H1 (cell line): Measurements from ENCODE around the gene COQ7. TPM values are rescaled to one million over a fixed set of nuclear protein-coding genes. Genes with fewer than 3 reads are reported as not detected.

Experiments used
- CTCF ChIA-PET: fragments of 300-600 bp; sonication (Branson Sonifier 250); formaldehyde crosslinking; loops from one replicate; lab custom pipeline; 2021; ENCODE audit not compliant: partially characterized antibody; lab: Charles Lee
- POLR2A ChIA-PET: fragments of 300-600 bp; sonication (Branson Sonifier 250); formaldehyde crosslinking; loops from one replicate; lab custom pipeline; 2021; ENCODE audit warnings: inconsistent platforms; ENCODE audit not compliant: partially characterized antibody; lab: Charles Lee
- DNase-seq, 2 experiments: peaks; one replicate each; pipeline versions ENCODE4 v3.0.0 to v3.0.0-alpha.2; 2010 to 2022; ENCODE audit warnings: low spot score in 2 of 2, low read depth in 1 of 2, mixed read lengths in 1 of 2
- FAIRE-seq: peaks from 2 replicates; lab custom pipeline; 2011; peaks lifted over from hg19 to GRCh38; lab: Jason Lieb, UNC
- H2AFZ ChIP-seq: 2 replicates; pipeline ENCODE4 v1.8.1; 2012; ENCODE audit warnings: low read length, inconsistent platforms
- H2AK5ac ChIP-seq: 2 replicates; pipeline ENCODE4 v1.6.1; 2013; ENCODE audit warnings: low read depth, low read length
- H2BK120ac ChIP-seq: replicated peaks from 2 replicates; pipeline ENCODE3; 2013; ENCODE audit warnings: low read depth, low read length, inconsistent platforms
- H2BK12ac ChIP-seq: 2 replicates; pipeline ENCODE4 v1.6.1; 2013; ENCODE audit warnings: low read depth, low read length
- H2BK15ac ChIP-seq: 2 replicates; pipeline ENCODE4 v1.6.1; 2013; ENCODE audit warnings: low read length
- H2BK20ac ChIP-seq: 2 replicates; pipeline ENCODE4 v1.6.1; 2013; ENCODE audit warnings: low read length
- H2BK5ac ChIP-seq: 2 replicates; pipeline ENCODE4 v1.6.1; 2013; ENCODE audit warnings: low read depth, low read length
- H3K14ac ChIP-seq: 2 replicates; pipeline ENCODE4 v1.6.1; 2013; ENCODE audit warnings: inconsistent platforms; ENCODE audit not compliant: insufficient read length
- H3K18ac ChIP-seq: 2 replicates; pipeline ENCODE4 v1.6.1; 2013; ENCODE audit warnings: low read length; ENCODE audit errors: extremely low read depth
- H3K23ac ChIP-seq: 2 replicates; pipeline ENCODE4 v1.6.1; 2013; ENCODE audit warnings: inconsistent platforms; ENCODE audit not compliant: insufficient read length
- H3K23me2 ChIP-seq: 2 replicates; pipeline ENCODE4 v1.6.1; 2013; ENCODE audit warnings: low read depth, low read length
- H3K27ac ChIP-seq: 2 replicates; pipeline ENCODE4 v1.6.1; 2011; ENCODE audit warnings: low read depth, low read length, inconsistent platforms
- H3K27me3 ChIP-seq, 4 experiments: replicated peaks in 1 of 4; 1 replicate in 1 of 4; 2 replicates in 3 of 4; pipeline versions ENCODE4 v1.6.1 to v1.8.1; 2011 to 2013; ENCODE audit warnings: low read length in 3 of 4, mild to moderate bottlenecking in 3 of 4, inconsistent platforms in 2 of 4, mixed read lengths in 2 of 4, moderate library complexity in 1 of 4; ENCODE audit not compliant: control insufficient read depth in 3 of 4, insufficient read depth in 3 of 4; ENCODE audit errors: extremely low read depth in 1 of 4
- H3K36me3 ChIP-seq, 4 experiments: 2 replicates each; pipeline versions ENCODE4 v1.6.1 to v1.8.1; 2011 to 2013; ENCODE audit warnings: mild to moderate bottlenecking in 4 of 4, low read length in 3 of 4, moderate library complexity in 2 of 4, control low read depth in 1 of 4, inconsistent platforms in 1 of 4; ENCODE audit not compliant: insufficient read depth in 4 of 4, control insufficient read depth in 2 of 4
- H3K4ac ChIP-seq: replicated peaks from 2 replicates; pipeline ENCODE3; 2013; ENCODE audit warnings: low read length, low read depth, mixed read lengths, inconsistent platforms; ENCODE audit not compliant: insufficient read length
- H3K4me1 ChIP-seq, 4 experiments: replicated peaks in 1 of 4; 1 replicate in 1 of 4; 2 replicates in 3 of 4; pipeline versions ENCODE4 v1.6.1 to v1.8.1; 2011 to 2013; ENCODE audit warnings: low read length in 3 of 4, inconsistent platforms in 2 of 4, mixed read lengths in 1 of 4; ENCODE audit not compliant: insufficient read depth in 4 of 4, control insufficient read depth in 3 of 4
- H3K4me2 ChIP-seq, 2 experiments: 2 replicates each; pipeline versions ENCODE4 v1.6.1 to v1.8.1; 2011 to 2013; ENCODE audit warnings: low read depth in 2 of 2, low read length in 2 of 2, control low read depth in 1 of 2, inconsistent platforms in 1 of 2, mild to moderate bottlenecking in 1 of 2; ENCODE audit not compliant: insufficient read depth in 1 of 2
- H3K4me3 ChIP-seq, 4 experiments: fragments of 200-600, 300-600 bp in 1 of 4; sonication (generic), shearing (Covaris generic), sonication (Bioruptor Twin) in 1 of 4; 2 replicates each; pipeline versions ENCODE4 v1.5.1 to v1.8.1; 2011 to 2016; ENCODE audit warnings: low read length in 4 of 4, low read depth in 3 of 4, control low read depth in 2 of 4, inconsistent platforms in 2 of 4, mild to moderate bottlenecking in 2 of 4, mixed read lengths in 1 of 4, moderate library complexity in 1 of 4; ENCODE audit not compliant: insufficient read depth in 2 of 4; ENCODE audit errors: extremely low read depth in 1 of 4
- H3K56ac ChIP-seq: replicated peaks from 2 replicates; pipeline ENCODE3; 2013; ENCODE audit warnings: low read depth, mild to moderate bottlenecking, mixed read lengths, low read length, inconsistent platforms; ENCODE audit not compliant: insufficient read length
- H3K79me1 ChIP-seq: 2 replicates; pipeline ENCODE4 v1.6.1; 2013; ENCODE audit warnings: low read depth, low read length, control low read depth
- H3K79me2 ChIP-seq, 2 experiments: 2 replicates each; pipeline versions ENCODE4 v1.6.1 to v1.8.1; 2012 to 2013; ENCODE audit warnings: low read length in 2 of 2, mild to moderate bottlenecking in 2 of 2, inconsistent platforms in 1 of 2; ENCODE audit not compliant: insufficient read depth in 2 of 2, control insufficient read depth in 1 of 2
- H3K9ac ChIP-seq, 4 experiments: replicated peaks in 1 of 4; 1 replicate in 1 of 4; 2 replicates in 3 of 4; pipeline versions ENCODE4 v1.6.1 to v1.8.1; 2011 to 2013; ENCODE audit warnings: low read depth in 3 of 4, low read length in 3 of 4, control low read depth in 2 of 4, mild to moderate bottlenecking in 2 of 4, moderate library complexity in 2 of 4, inconsistent platforms in 1 of 4; ENCODE audit errors: extremely low read depth in 1 of 4
- H3K9me3 ChIP-seq, 2 experiments: 2 replicates each; pipeline versions ENCODE4 v1.6.1 to v1.8.1; 2012 to 2013; ENCODE audit warnings: mild to moderate bottlenecking in 2 of 2, moderate library complexity in 2 of 2, control low read depth in 1 of 2, inconsistent platforms in 1 of 2, low read depth in 1 of 2, low read length in 1 of 2, mixed read lengths in 1 of 2; ENCODE audit not compliant: insufficient read depth in 2 of 2
- H4K20me1 ChIP-seq, 2 experiments: replicated peaks in 1 of 2; 2 replicates each; pipeline versions ENCODE3 to v1.8.1; 2011 to 2013; ENCODE audit warnings: inconsistent platforms in 2 of 2, low read length in 2 of 2, mild to moderate bottlenecking in 1 of 2; ENCODE audit not compliant: insufficient read depth in 2 of 2, control insufficient read depth in 1 of 2
- H4K5ac ChIP-seq: 2 replicates; pipeline ENCODE4 v1.6.1; 2013; ENCODE audit warnings: low read length, low read depth, mixed read lengths, inconsistent platforms; ENCODE audit not compliant: insufficient read length
- H4K8ac ChIP-seq: 2 replicates; pipeline ENCODE4 v1.8.0; 2013; ENCODE audit warnings: mild to moderate bottlenecking, moderate library complexity, low read length, inconsistent platforms; ENCODE audit not compliant: insufficient read depth; ENCODE audit errors: extremely low read depth
- H4K91ac ChIP-seq: replicated peaks from 2 replicates; pipeline ENCODE3; 2013; ENCODE audit warnings: low read length, mixed read lengths, inconsistent platforms; ENCODE audit not compliant: insufficient read length
- CBX8 ChIP-seq: fragments of 300-800, 300-1000 bp; sonication (generic); IDR thresholded peaks from 2 replicates; pipeline ENCODE4 v1.7.1; 2016; ENCODE audit warnings: low read depth, low read length, borderline replicate concordance
- CHD2 ChIP-seq: IDR thresholded peaks from 2 replicates; pipeline ENCODE4 v1.6.1; 2012; ENCODE audit warnings: low read length, improper control_type of control experiment
- HDAC2 ChIP-seq, 2 experiments: fragments of 300-600 bp in 1 of 2; sonication (generic) in 1 of 2; IDR thresholded peaks; 2 replicates each; pipeline ENCODE4 v1.6.1; 2011 to 2012; ENCODE audit warnings: low read depth in 2 of 2, low read length in 2 of 2, mild to moderate bottlenecking in 2 of 2, moderate library complexity in 2 of 2, borderline replicate concordance in 1 of 2, inconsistent platforms in 1 of 2
- KDM4A ChIP-seq: IDR thresholded peaks from one replicate; pipeline ENCODE4 v1.7.1; 2012; ENCODE audit warnings: low read depth, mild to moderate bottlenecking, moderate library complexity, low read length, inconsistent platforms; ENCODE audit not compliant: severe bottlenecking
- RAD21 ChIP-seq, 2 experiments: IDR thresholded peaks in 1 of 2; conservative IDR thresholded peaks in 1 of 2; 2 replicates each; pipeline ENCODE4 v1.6.1; 2011; ENCODE audit warnings: low read depth in 2 of 2, low read length in 2 of 2, improper control_type of control experiment in 1 of 2, inconsistent platforms in 1 of 2, mild to moderate bottlenecking in 1 of 2, moderate library complexity in 1 of 2
- SP1 ChIP-seq: IDR thresholded peaks from 2 replicates; pipeline ENCODE4 v1.6.1; 2011; ENCODE audit warnings: low read depth, low read length
- TAF1 ChIP-seq: IDR thresholded peaks from 2 replicates; pipeline ENCODE4 v1.6.1; 2011; ENCODE audit warnings: mild to moderate bottlenecking, low read depth, low read length
- TCF12 ChIP-seq: IDR thresholded peaks from 2 replicates; pipeline ENCODE4 v1.6.1; 2011; ENCODE audit warnings: low read depth, mild to moderate bottlenecking, low read length
- WGBS, 2 experiments: shearing (Covaris generic) in 1 of 2; methylation state at CpG; one replicate each; pipeline versions ENCODE4 v1.1.6 to v1.1.7; 2013 to 2015; ENCODE audit warnings: low lambda C conversion rate in 2 of 2, mixed read lengths in 2 of 2, inconsistent platforms in 1 of 2, low coverage in 1 of 2, missing lambda C conversion rate in 1 of 2; ENCODE audit not compliant: insufficient replicate concordance in 2 of 2, insufficient coverage in 1 of 2, insufficient read length in 1 of 2; ENCODE audit errors: extremely low coverage in 1 of 2, missing lambda C conversion rate in 1 of 2; 5-methylcytosine and 5-hydroxymethylcytosine counted together
- polyA plus RNA-seq, 7 experiments: library from polyadenylated mRNA; depleted of rRNA in 3 of 7; stranded (reverse) in 5 of 7; unstranded in 2 of 7; fragments of >200 nt in 5 of 7; fragments of 200-250 nt in 2 of 7; gene quantifications; 1 replicate in 5 of 7; 2 replicates in 1 of 7; 4 replicates in 1 of 7; pipeline versions ENCODE4 v1.2.1 to v1.2.3, GENCODE V29; 2011 to 2013; ENCODE audit warnings: missing spikeins in 2 of 7, mixed read lengths in 2 of 7
- total RNA-seq: library from RNA; stranded (reverse); fragmentation: NEBNext Ultra II Directional; extraction: Animal tissue kit (Norgen Biotek cat#: 25700); gene quantifications from 2 replicates; pipeline ENCODE4 v1.2.1, GENCODE V29; 2021
- TF ChIP-seq, protein P1 (sequence below), 3 experiments: IDR thresholded peaks; 1 replicate in 2 of 3; 2 replicates in 1 of 3; pipeline versions ENCODE4 v1.5.1 to v1.6.1; 2011; ENCODE audit warnings: low read length in 3 of 3, mild to moderate bottlenecking in 3 of 3, inconsistent platforms in 2 of 3, low read depth in 1 of 3, moderate library complexity in 1 of 3; ENCODE audit not compliant: insufficient read depth in 1 of 3; ENCODE audit errors: control extremely low read depth in 1 of 3

The COQ7 gene
- total and polyA plus RNA-seq, 2 of the 8 experiments (the other 6 are each of a cell fraction or from before 2014, with no cell fraction given) = 7.1 to 15.2 TPM

DNA sequence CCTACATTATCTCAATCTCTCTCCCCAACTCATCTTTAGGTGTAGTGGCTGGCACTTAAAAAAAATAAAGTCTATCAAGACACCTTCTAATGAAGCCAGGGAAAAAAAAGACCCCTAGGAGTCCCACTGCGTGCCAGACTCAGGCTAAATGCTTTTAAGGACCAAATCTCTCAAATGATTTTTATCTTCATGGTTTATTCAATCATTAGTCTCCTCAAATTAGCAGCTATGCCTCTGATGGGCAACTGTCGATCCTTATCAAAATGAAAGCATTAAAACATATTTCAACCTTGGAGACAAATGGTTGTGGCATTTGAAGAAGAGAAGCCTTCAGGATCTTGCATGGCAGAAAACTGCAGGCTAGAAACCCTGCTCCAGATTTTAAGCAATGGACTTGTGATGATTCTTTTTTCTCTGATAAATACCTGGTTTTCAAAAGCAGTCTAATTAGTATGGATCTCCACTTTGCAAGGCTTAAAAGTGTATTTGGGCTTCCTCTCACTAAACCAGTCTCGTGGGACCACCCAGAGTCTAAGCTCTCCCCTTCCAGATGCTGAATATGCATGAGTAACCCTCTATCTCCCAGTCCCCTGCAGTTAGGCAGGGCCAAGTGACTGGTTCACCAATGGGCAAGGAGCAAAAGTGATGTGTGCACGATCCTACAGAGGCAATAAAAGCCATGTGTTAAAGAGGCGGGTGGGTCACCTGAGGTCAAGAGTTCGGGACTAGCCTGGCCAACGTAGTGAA, 61.2 kb downstream of the COQ7 start:
- H2AFZ ChIP-seq = no peak overlapping the region
- no peak overlapping the region for H3K4me3 ChIP-seq
- no peak overlapping the region for H2BK12ac ChIP-seq
- TF ChIP-seq RAD21 (IDR thresholded peaks at IDR 0.05 in 1 of 2, conservative IDR thresholded peaks at IDR 0.05 in 1 of 2; ENCODE audit: low read depth in 2 of 2, low read length in 2 of 2) (no peak), HDAC2 (IDR thresholded peaks at IDR 0.05; ENCODE audit: borderline replicate concordance in 1 of 2, low read depth in 2 of 2, low read length in 2 of 2) (no peak), KDM4A (no peak), TAF1 (no peak), CHD2 (no peak), CBX8 (no peak), SP1 (no peak), TCF12 (no peak)
- TF ChIP-seq, protein P1, sequence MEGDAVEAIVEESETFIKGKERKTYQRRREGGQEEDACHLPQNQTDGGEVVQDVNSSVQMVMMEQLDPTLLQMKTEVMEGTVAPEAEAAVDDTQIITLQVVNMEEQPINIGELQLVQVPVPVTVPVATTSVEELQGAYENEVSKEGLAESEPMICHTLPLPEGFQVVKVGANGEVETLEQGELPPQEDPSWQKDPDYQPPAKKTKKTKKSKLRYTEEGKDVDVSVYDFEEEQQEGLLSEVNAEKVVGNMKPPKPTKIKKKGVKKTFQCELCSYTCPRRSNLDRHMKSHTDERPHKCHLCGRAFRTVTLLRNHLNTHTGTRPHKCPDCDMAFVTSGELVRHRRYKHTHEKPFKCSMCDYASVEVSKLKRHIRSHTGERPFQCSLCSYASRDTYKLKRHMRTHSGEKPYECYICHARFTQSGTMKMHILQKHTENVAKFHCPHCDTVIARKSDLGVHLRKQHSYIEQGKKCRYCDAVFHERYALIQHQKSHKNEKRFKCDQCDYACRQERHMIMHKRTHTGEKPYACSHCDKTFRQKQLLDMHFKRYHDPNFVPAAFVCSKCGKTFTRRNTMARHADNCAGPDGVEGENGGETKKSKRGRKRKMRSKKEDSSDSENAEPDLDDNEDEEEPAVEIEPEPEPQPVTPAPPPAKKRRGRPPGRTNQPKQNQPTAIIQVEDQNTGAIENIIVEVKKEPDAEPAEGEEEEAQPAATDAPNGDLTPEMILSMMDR (IDR thresholded peaks at IDR 0.05; ENCODE audit: control extremely low read depth in 1 of 3, insufficient read depth in 1 of 3, low read depth in 1 of 3, low read length in 3 of 3) = no peak
- no peaks in the 10 kb centered on the region for H3K23me2 ChIP-seq
- H4K20me1 ChIP-seq = no peaks in the 10 kb centered on the region
- POLR2A ChIA-PET = no interaction called here
- H2AK5ac ChIP-seq = no peak overlapping the region
- peaks cover 0 to 11% (median 4%) of the 10 kb centered on the region in 4 experiments; a peak in 5 of 7 replicates for H3K4me1 ChIP-seq
- 73% methylated on average over 7 of the region's 7 CpGs; no CpG with 5 or more reads in 1 of the 2 experiments for WGBS, 2 experiments
- no peak overlapping the region for H4K91ac ChIP-seq
- no peak overlapping the region for H3K4me2 ChIP-seq
- no peak overlapping the region for H2BK120ac ChIP-seq
- H3K36me3 ChIP-seq = no peaks in the 10 kb centered on the region
- no peaks in the 10 kb centered on the region for H3K27me3 ChIP-seq
- no peak overlapping the region for H3K9ac ChIP-seq
- no peak overlapping the region for H2BK5ac ChIP-seq
- no peaks in the 10 kb centered on the region for H3K79me2 ChIP-seq
- H3K4ac ChIP-seq = no peak overlapping the region
- CTCF ChIA-PET = interaction anchor here (1.3 to 2.3 kb wide), 3 partner anchors 9 to 13 kb away, joined by 4 to 10 read pairs (median 5); no protein-coding TSS in a partner anchor
- H4K8ac ChIP-seq = no peak overlapping the region
- H4K5ac ChIP-seq = no peak overlapping the region
- H3K9me3 ChIP-seq = peaks cover 3 to 6% of the 10 kb centered on the region in 2 experiments; a peak in 3 of 4 replicates
- no peak overlapping the region for H2BK15ac ChIP-seq
- DNase-seq = no peak
- H2BK20ac ChIP-seq = no peak overlapping the region
- H3K27ac ChIP-seq = no peak overlapping the region
- no peak for FAIRE-seq
- H3K79me1 ChIP-seq = no peaks in the 10 kb centered on the region
- H3K23ac ChIP-seq = no peak overlapping the region
- no peak overlapping the region for H3K56ac ChIP-seq
- no peak overlapping the region for H3K18ac ChIP-seq
- H3K14ac ChIP-seq = no peak overlapping the region
